Right cardiac atrium (tissue), 5 donors: ENCODE data around the gene ANO7. TPM values are rescaled to one million over a fixed set of nuclear protein-coding genes. Genes with fewer than 3 reads are reported as not detected.

ENCODE experiments used
- ATAC-seq, 2 donors: fragments of 200-7000 bp; cut with Tn5 transposase; one replicate each; pipeline versions ENCODE4 v1.8.0 to v1.9.1; 2020; ENCODE audit warnings: moderate library complexity in 2 of 2, mild to moderate bottlenecking in 1 of 2
- DNase-seq, 3 donors: peaks; one replicate each; pipeline ENCODE4 v3.0.0-alpha.2; 2020
- H3K27ac ChIP-seq: one replicate; pipeline ENCODE4 v1.5.1; 2013; ENCODE audit warnings: mild to moderate bottlenecking, low read length, control low read depth, moderate library complexity
- H3K27me3 ChIP-seq: one replicate; pipeline ENCODE4 v1.6.1; 2013; ENCODE audit not compliant: control insufficient read depth, insufficient read depth
- H3K4me1 ChIP-seq: one replicate; pipeline ENCODE4 v1.6.1; 2013; ENCODE audit warnings: low read length; ENCODE audit not compliant: control insufficient read depth, insufficient read depth
- H3K4me3 ChIP-seq: one replicate; pipeline ENCODE4 v1.5.1; 2013; ENCODE audit warnings: low read length, control low read depth
- H3K9me3 ChIP-seq: one replicate; pipeline ENCODE4 v1.6.1; 2013; ENCODE audit warnings: low read length; ENCODE audit not compliant: control insufficient read depth
- WGBS: extraction: QIAGEN DNeasy Blood & Tissue Kit; methylation state at CpG from one replicate; pipeline ENCODE4 v1.1.7; 2013; 5-methylcytosine and 5-hydroxymethylcytosine counted together
- intact Hi-C, 4 donors: fragments of 100-400 bp; cut with DNase I; formaldehyde crosslinking; loops; one replicate each; pipeline versions ENCODE4 v1.11.0 to v1.14.0; 2022 to 2023
- polyA plus RNA-seq: library from polyadenylated mRNA; stranded (reverse); fragments of 200-250 nt; gene quantifications from one replicate; pipeline ENCODE4 v1.2.3, GENCODE V29; 2013
- total RNA-seq, 4 donors: library from RNA; stranded (reverse); fragmentation: NEBNext Ultra II Directional; extraction: Animal tissue kit (Norgen Biotek cat#: 25700); gene quantifications; one replicate each; pipeline ENCODE4 v1.2.1, GENCODE V29; 2021
- donor health status: healthy with polysubstance abuse.
- donor health status: DM: no; HTN: yes; CAD: no.
- donor health status: DM: no; HTN: no; CAD: no.
- donor health status: DM: no; HTN: yes; CAD: no; lungs with severe emphysema.
- donor health status: DM: yes; HTN: yes; CAD: no.

Gene ANO7
- total and polyA plus RNA-seq, 5 donors = 0.89 to 2.1 (median 1.1) TPM

DNA sequence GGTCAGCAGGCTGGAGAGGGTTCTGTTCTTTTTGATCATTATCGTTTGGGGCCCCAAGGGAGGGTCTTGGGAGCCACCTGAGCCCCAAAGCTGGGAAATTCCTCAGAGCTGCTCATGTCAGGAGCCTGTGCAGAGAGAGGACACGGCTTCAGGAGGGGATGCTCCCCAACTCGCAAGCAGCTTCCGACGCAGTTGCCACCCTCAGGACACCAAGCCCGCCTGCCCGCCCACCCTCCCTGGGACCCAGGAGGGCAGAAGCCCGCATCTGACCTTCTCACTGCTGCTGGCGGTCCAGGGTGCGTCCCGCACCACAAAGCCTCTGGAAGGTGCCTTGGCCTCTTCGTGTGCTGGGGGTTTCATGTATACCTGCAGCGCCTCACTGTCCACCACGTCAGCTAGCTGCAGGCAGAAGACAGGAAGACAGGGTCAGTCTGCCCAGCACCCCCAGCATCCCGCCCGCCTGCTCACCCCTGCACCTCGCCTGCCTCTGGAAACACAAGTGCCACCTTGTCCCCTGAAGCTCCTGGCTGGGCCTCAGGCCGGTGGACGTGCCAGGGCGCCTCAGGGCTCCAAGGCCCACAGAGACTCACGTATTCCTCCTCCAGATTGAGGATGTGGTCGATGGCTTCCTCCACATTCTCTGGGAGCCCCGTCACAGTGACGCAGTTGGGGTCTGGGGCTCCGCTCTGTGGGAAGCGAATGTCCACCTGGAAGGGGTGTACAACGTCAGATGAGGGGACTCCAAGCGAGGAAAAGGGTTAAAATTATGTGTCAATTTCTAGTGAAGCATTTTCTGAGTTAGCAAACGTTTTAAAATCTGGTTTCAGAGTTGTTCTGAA is 41.3 kb downstream of the ANO7 start:
- Histone ChIP-seq H3K9me3 (no peaks in the 10 kb centered on the region), H3K27ac (no peak overlapping the region), H3K27me3 (no peaks in the 10 kb centered on the region), H3K4me3 (no peak overlapping the region), H3K4me1 (peaks cover 3% of the 10 kb centered on the region)
- intact Hi-C loops = loop anchor here in 1 of 4 donors (10.0 kb wide), 1 partner anchor 105 kb away; no protein-coding TSS in a partner anchor
- DNase-seq = peak in 2 of 3 donors; percentile 8 to 52
- ATAC-seq = no peak
- 89% methylated on average over 29 of the region's 29 CpGs for WGBS

GRCh38 chr2:241230435-241230834 is 42.0 kb downstream of the ANO7 start:
- H3K9me3 ChIP-seq = no peaks in the 10 kb centered on the region
- intact Hi-C loops = no loop called here
- no peak overlapping the region for H3K27ac ChIP-seq
- DNase-seq = peak in 2 of 3 donors; percentile 9 to 30
- H3K4me3 ChIP-seq = no peak overlapping the region
- H3K27me3 ChIP-seq = no peaks in the 10 kb centered on the region
- 93% methylated on average over 19 of the region's 19 CpGs for WGBS
- ATAC-seq = no peak
- peaks cover 3% of the 10 kb centered on the region for H3K4me1 ChIP-seq

GRCh38 chr2:241232736-241233575 is 44.5 kb downstream of the ANO7 start:
- no peak for ATAC-seq
- intact Hi-C loops = no loop called here
- H3K27me3 ChIP-seq = no peaks in the 10 kb centered on the region
- no peak overlapping the region for H3K27ac ChIP-seq
- DNase-seq = peak in 2 of 3 donors; percentile 7 to 21
- H3K4me1 ChIP-seq = no peaks in the 10 kb centered on the region
- no peak overlapping the region for H3K4me3 ChIP-seq
- H3K9me3 ChIP-seq = no peaks in the 10 kb centered on the region
- 84% methylated on average over 13 of the region's 13 CpGs for WGBS

- no peak overlapping the region for H3K27ac ChIP-seq
- intact Hi-C loops = no loop called here
- H3K4me3 ChIP-seq = no peak overlapping the region
- WGBS = 86% methylated on average over 21 of the region's 21 CpGs
- H3K4me1 ChIP-seq = no peaks in the 10 kb centered on the region
- ATAC-seq = no peak
- peak in 1 of 3 donors; percentile 7 for DNase-seq
- no peaks in the 10 kb centered on the region for H3K27me3 ChIP-seq
- H3K9me3 ChIP-seq = no peaks in the 10 kb centered on the region
These were observed 45.8 kb downstream of the ANO7 start for GRCh38 chr2:241234066-241234790.

DNA sequence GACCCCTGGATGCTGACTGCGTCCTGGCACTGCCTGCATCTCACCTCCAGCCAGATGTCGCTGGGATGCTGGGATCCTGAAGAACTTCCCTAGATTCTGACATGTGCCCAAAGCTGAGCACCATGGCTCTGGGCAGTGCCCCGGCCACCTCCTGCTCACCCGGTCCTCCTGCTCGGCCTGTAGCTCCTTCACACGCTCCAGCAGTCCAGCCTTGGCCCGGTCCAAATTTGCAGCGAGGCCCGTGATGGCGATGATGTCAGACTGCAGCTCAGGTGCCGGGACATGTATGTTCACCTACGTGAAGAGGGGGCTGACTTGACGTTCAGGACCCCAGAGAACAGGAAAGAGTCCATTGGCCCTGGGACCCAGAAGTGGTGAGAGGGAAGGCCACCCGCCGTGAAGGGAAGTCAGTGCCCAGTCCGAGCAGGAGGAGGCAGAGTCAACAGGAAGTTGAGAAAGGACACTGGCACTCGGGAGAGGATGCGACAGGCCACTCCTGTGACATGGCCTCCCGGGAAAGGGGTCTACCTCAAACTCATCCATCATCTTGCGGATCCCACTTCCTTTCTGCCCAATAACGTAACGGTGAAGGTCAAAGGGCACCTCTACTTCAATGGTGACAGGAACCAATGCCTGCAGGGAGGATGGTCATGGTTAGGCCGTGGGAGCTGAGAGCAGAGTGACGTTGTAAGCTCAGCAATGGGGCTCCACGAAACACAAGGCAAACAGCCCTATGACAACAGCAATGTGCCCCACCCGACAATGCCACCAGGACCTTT is 46.7 kb downstream of the ANO7 start:
- H3K4me3 ChIP-seq = no peak overlapping the region
- intact Hi-C loops = no loop called here
- no peak overlapping the region for H3K27ac ChIP-seq
- ATAC-seq (no peak), DNase-seq (peak in 2 of 3 donors; percentile 4 to 44)
- H3K9me3 ChIP-seq = no peaks in the 10 kb centered on the region
- no peaks in the 10 kb centered on the region for H3K27me3 ChIP-seq
- no peaks in the 10 kb centered on the region for H3K4me1 ChIP-seq
- WGBS = 79% methylated on average over 26 of the region's 26 CpGs

DNA sequence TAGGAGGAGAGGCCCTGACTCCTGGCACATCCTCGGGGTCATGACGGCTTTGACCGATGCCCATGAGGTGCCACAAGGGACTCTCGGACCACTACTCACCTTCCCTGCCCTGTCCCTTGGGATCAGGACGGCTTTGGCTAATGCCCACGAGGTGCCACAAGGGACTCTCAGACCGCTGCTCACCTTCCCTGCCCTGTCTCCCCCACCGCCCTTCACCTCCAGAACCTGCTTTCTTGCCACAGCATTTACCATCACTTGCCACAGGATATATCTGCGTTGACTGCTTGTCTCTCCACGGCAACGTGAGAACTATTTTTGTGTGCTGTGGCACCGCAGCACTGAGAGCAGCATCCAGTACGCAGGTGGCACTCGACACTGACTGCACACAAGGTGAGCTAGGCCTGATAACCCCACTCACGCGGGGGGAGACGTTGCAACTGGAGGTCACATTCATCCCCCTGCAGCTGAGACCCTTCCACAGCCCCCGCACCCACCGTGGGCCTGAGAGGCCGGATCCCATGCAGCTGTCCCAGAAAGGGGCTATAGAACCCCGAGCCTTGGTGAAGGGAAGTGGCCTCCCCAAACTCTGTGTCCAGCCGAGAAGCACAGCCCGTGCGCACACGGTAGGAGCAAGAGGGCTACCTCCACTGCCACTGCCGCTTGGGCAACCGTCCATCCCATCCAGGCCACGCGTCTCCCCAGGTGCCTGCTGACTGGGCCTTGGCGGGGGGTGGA is 47.5 kb downstream of the ANO7 start:
- ATAC-seq = peak in 1 of 2 donors; percentile 6
- no peak overlapping the region for H3K27ac ChIP-seq
- 86% methylated on average over 30 of the region's 30 CpGs for WGBS

DNA sequence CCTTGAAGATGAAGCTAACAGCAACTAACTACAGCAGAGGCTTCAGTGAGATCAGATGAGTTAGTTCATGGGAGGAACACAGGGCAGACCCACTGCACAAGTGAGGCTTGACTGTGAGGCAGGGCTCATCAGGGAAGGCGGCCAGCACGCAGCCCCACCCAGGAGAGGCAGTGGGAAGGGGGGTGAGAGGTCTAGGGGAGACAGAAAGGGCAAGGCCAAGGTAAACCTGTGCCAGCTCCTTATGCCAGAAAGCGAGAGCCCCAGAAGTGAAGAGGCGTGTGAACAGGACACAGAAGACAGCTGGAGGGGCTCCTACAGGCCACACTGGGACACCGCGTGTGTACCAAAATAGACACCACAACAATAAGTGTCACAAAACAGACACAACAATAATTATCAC is 48.6 kb downstream of the ANO7 start:
- intact Hi-C loops = no loop called here
- no peaks in the 10 kb centered on the region for H3K9me3 ChIP-seq
- H3K27me3 ChIP-seq = no peaks in the 10 kb centered on the region
- H3K4me1 ChIP-seq = no peaks in the 10 kb centered on the region
- no peak overlapping the region for H3K27ac ChIP-seq
- 89% methylated on average over 6 of the region's 6 CpGs for WGBS
- ATAC-seq (no peak), DNase-seq (peak in 1 of 3 donors; percentile 4)
- no peak overlapping the region for H3K4me3 ChIP-seq

More for the DNA sequence above, 47.5 kb downstream of the ANO7 start:
- Histone ChIP-seq H3K27me3 (no peaks in the 10 kb centered on the region), H3K4me3 (no peak overlapping the region), H3K4me1 (no peaks in the 10 kb centered on the region), H3K9me3 (no peaks in the 10 kb centered on the region)
- intact Hi-C loops = no loop called here
- peak in 2 of 3 donors; percentile 13 to 52 for DNase-seq

- Histone ChIP-seq H3K4me3 (no peak overlapping the region), H3K27me3 (no peaks in the 10 kb centered on the region), H3K27ac (no peak overlapping the region), H3K4me1 (no peaks in the 10 kb centered on the region), H3K9me3 (no peaks in the 10 kb centered on the region)
- WGBS = 83% methylated on average over 12 of the region's 12 CpGs
- intact Hi-C loops = no loop called here
- DNase-seq (no peak), ATAC-seq (no peak)
These were observed 49.5 kb downstream of the ANO7 start for GRCh38 chr2:241237949-241238371.

DNA sequence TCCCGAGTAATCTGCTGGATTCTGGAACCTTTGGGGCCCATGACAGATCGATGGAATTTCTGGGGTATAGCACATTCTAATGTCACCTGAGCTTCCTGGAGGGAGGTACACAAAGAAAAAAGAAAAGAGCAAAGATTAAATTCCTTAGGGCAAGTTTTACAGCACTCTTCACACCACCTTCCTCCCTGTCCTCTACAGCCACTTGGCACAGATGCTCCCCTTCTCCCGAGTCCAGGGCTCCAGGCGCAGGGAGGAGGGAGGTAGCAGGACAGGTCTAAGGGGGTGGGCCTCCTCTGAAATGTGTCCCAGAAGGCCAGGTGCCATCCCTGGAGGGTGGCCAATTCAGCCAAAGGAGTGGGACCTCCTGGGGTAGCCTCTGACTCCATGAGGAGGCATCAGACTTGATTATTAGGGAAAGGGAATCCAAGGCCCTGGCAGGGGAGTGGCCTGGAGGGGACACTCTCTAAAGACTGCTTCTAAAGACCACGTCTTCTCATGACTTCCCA is 50.3 kb downstream of the ANO7 start:
- intact Hi-C loops = no loop called here
- no peaks in the 10 kb centered on the region for H3K9me3 ChIP-seq
- ATAC-seq (no peak), DNase-seq (no peak)
- 85% methylated on average over 5 of the region's 5 CpGs for WGBS
- no peaks in the 10 kb centered on the region for H3K27me3 ChIP-seq
- H3K4me1 ChIP-seq = no peaks in the 10 kb centered on the region
- H3K27ac ChIP-seq = no peak overlapping the region
- no peak overlapping the region for H3K4me3 ChIP-seq
